Activated gamma-delta T cell treated with Interleukin-2 at 50 U/mL for 16 hours (primary cell): Measurements from ENCODE around the gene VASP.

ENCODE experiments used
- DNase-seq: peaks from one replicate; pipeline ENCODE4 v3.0.0-alpha.2; 2020

VASP gene

DNA sequence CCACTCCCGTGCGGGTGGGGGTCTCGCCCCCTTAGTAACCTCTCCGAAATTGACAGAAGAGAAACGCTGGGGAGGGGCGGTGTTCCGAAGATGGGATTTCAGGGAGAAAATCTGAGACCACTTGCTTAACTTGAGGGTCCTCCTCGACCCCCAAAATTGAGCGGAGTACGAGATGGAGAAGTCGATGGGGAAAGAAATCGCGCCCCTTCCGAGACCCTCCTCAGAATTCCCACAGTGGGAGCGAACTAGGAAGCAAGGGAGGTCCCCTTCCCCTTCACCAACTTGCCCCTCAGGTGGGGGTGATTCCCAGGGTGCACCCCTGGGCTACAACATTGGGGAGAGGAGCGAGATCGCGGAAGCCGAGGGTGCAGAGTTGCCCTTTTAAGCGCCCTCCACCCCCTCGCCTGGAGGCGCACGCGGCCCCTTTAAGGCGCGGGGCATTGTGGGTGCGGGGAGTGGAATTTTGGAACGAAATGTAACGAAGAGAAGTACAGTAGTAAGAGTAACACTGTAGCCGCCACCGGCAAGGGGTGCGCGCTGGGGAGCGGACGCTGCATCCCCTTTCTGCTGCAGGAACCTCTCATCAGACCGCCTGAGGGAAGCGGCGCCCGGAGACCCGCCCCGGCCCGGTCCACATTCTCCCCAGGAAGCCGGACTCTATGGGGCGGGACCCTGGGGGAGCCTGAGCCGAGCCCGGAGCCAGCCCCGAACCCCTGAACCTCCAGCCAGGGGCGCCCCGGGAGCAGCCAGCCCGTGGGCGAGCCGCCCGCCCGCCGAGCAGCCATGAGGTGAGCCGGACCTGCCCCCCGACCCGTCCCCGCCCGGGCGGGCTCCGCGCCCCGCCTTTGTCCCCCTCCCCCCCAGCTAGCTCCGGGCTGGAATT lies at the start of gene VASP:
Gene VASP, plus strand, starts transcription at position 491 of the 883 bp plus-strand sequence. Its CDS starts 293 bp downstream, at position 784.
- DNase-seq: peak; percentile 91

DNA sequence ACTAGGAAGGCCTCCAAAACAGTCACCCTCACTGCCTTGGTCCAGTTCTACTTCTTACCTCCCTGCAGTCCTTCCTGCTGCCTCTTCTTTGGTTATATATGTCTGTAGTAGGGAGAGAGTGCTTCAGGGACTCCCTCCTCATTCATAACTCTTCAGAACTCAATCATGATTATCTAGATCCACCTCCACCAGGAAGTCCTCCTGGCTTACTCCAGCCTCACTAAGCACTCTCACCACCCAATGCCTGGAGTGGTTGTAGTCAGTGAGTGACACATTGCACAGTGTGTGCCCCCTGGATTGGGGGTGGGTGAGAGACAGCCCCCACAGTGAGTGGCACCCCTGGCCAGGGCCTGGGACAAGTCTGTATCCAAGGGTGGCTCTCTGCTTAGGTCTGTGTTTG lies 49.5 kb upstream of the VASP start:
- no peak for DNase-seq

DNA sequence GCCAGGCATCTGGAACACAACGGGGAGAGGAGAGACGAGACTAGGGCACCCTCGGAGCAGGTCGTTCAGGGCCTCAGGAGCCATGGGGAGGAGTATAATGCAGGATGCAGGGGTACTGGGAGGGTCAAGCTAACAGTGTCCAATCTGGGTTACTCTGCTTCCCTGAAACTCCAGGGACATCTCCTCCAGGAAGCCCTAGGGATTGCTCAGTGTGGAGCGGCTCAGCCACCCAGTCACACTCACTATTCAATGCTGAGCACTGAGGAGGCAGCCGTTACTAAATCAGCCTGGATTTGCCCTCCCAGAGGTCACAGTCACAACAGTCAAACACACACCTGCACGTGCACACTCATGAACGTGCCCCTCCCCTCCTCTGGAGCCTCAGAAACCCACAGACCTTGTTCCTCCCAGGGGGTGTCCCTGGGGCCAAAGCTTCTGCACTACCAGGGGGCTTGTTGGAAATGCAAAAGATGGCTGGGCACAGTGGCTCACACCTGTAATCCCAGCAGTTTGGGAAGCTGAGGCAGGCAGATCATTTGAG lies 46.4 kb upstream of the VASP start:
- no peak for DNase-seq

DNA sequence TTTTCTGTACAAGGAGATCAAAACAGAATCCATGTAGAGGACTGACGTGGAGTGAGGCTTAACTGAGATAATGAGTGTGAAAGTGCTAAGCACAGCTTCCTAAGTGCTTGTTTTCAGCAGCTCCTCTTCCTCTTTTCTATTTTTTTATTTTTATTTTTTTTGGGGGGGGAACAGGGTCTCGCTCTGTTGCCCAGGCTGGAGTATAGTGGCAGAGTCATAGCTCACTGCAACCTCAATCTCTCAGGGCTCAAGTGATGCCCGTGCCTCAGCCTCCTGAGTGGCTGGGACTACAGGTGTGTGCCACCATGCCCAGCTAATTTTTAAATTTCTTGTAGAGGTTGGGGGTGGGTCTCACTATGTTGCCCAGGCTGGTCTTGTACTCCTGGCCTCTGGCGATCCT lies 45.1 kb upstream of the VASP start:
- no peak for DNase-seq

DNA sequence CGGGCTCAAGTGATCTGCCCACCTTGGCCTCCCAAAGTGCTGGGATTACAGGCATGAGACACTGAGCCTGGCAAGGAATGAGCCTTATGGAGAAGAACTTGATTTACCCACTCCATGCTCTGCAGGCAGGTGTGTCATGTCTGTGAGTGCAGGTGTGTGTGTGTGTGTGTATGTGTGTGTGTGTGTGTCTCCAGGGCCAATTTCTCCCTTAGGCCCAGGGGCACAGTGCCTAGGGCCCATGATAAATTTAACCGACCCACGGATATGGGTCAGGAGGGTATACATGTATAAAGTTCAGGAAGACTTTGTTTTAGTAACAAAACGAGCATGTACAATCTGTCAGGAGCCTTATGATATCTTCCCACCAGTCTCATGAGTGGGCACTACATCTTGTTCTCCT lies 44.0 kb upstream of the VASP start:
- no peak for DNase-seq

DNA sequence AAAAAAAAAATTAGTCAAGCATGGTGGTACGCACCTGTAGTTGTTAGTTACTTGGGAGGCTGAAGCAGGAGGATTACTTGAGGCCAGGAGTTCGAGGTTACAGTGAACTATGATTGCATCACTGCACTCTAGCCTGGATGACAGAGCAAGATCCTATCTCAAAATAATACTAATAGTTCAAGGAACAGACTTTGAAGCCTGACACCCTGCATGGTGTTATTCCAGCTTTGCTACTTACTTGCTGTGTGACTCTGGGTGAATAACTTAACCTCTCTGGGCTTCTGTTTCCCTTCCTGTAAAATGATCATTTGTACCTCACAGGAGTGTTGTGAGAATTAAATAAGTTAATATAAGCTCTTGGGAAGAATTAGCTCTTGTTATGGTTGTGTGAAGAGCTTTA lies 43.0 kb upstream of the VASP start:
- DNase-seq: no peak

DNA sequence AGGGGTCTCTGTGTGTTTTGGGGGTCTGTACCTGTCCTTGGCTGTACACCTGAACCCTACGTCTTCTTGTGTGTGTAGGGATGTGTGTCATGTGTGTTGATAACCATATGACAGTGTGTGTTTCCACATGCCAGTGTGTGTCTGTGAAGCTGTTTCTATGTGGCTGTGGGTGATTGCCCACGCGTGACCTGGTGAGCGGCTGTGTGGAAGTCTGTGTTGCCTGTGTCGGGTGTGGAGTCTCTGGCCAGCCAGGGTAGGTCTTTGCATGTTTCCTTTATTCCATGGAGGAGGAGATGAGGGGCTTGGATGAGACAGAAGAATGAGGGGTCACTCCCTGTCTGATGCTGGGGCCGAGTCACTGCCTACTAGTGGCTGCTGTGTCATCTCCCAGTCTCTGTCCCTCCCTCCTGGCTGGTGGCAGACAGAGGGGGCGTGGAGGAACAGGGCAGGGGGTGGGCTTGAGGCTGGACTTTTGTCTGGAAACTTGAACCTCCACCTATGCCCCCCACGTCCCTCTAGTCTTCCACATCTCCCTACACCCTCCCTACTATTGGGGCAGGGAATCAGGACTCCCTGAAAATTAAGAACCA lies 42.3 kb upstream of the VASP start:
- DNase-seq: no peak

DNA sequence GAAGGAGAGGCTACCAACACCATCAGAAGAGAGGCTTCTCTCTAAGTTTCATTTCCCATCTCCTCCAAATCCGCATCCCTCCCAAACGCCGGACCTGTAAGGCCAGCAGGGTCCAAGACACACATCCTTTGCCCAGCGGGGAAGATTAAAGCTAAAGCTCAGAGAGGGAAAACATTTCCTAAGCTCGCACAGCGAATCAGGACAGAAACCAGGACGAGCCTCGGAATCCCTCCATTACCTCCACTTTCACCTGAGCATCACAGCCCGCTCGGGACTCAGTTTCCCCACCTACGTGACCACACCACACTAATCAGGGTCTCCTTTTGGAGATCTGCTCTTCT lies 40.2 kb upstream of the VASP start:
- DNase-seq: no peak

DNA sequence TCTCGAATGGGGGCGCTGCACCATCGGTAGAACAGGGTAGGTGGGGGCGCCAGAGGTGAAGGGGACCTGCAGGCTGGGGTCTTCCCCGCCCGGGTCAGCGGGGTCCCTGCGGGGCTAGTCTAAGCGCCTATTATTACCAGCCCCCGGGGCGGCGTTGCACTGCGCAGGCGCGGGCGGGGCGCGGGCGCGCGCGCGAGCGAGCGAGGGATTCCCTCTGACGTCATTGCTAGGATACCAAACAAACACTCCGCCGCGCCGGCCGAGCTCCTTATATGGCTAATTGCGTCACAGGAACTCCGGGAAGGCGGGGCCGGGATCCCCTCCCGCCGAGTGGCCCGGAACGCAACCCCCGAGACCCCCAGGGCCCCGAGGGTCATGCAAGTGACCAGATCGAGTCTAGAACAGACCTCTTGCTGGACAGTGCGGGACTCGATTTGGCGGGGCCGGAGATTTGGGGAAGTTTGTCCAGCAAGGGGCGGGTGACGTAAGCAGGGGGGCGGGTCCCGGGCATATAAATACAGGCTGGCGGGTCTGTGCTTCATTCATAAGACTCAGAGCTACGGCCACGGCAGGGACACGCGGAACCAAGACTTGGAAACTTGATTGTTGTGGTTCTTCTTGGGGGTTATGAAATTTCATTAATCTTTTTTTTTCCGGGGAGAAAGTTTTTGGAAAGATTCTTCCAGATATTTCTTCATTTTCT lies 39.7 kb upstream of the VASP start, which contains the start of gene FOSB:
Gene FOSB, plus strand, starts transcription at position 541 of the 703 bp plus-strand sequence. CDS start 591 bp downstream, outside the sequence.
- peak; percentile 93 for DNase-seq

DNA sequence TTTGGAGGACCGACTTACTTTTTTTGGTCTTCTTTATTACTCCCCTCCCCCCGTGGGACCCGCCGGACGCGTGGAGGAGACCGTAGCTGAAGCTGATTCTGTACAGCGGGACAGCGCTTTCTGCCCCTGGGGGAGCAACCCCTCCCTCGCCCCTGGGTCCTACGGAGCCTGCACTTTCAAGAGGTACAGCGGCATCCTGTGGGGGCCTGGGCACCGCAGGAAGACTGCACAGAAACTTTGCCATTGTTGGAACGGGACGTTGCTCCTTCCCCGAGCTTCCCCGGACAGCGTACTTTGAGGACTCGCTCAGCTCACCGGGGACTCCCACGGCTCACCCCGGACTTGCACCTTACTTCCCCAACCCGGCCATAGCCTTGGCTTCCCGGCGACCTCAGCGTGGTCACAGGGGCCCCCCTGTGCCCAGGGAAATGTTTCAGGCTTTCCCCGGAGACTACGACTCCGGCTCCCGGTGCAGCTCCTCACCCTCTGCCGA lies 39.1 kb upstream of the VASP start:
- DNase-seq: peak; percentile 40

DNA sequence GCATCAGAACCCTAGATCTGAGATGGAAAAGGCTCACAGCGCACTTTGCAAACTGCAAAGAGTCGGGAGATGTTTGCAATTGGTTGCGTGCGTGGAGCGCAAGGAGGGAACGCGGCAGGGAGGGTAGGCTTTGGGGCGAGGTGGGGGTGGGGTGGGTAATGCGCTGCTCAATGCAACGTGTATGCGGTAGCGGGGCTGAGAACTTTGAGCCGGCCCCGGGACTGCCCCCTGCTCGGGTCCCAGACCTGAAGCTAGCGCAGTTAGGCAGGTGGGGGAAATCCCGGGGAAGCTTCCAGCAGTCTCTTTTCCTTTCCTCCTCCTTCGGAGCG lies 38.5 kb upstream of the VASP start:
- DNase-seq: no peak

DNA sequence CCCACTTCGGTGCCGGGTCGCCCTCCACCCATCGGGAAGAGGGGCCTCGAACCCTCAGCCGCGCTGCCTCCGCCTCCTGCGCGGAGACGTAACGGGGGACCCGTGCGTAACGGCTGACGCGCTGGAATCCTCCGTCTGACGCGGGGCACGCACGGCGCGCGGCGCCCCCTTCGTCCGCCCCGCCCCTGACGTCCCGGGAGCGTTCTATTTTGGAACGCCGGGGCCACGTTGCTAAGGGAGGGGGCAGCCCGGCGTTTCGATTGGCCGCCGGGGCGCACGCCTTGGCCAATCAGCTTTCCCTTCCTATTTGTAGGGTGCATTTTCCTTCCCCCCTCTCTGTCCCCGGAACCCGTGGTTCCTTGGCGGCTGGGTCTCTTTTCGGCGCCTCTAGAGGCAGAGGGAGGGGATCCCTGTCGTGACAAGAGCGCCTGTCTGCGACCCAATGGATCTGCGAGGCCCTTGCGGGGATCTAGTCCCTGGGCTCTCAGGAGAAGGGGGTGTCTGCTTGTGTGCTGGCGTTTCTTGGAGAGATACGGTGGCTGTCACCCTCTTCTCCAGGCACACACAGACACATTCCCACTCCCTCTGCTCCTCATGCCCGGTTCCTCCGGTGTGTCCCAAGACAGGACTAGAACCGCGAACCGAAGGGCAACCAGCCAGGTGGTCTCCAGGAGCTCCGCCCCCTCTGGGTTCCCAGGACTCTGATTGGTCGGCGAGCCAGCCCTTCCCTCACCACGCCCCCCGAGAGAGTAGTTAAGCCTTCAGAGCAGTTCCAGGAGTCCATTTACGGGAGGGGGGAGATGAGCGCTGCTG lies 37.9 kb upstream of the VASP start:
- DNase-seq: peak; percentile 90

DNA sequence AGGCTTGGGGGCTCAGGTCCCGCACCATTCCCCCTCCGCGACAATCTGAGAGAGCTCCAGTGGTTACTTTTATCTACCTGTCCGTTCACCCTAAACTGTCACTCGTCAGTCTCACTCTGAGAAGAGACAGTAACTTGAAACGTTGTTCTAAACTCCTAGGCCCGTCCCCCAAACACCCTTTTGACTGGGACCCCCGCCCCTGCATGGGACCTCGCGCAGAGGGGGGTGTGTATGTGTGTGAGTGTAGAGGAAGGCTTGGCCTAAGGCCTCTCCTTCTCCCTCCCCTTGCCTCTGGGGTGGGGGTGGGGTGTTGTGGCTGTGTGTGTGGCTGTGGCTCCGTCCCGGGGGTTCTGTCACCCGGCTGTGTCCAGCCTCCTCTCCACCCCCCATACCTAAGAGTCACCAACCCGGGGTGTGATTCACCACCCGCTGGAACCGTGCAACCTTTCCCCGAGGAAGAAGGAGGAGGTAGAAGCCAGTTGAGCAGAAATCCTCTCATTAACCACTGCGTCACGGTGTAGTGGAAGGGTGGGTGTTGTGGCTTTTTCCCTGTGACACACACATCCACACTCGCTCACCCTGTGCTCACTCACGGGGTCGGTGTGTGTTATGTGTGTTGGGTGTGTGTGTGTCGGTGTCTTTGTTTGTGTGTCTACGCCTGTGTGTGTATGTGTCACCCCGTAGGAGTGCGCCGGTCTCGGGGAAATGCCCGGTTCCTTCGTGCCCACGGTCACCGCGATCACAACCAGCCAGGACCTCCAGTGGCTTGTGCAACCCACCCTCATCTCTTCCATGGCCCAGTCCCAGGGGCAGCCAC lies 37.1 kb upstream of the VASP start:
- peak; percentile 24 for DNase-seq

DNA sequence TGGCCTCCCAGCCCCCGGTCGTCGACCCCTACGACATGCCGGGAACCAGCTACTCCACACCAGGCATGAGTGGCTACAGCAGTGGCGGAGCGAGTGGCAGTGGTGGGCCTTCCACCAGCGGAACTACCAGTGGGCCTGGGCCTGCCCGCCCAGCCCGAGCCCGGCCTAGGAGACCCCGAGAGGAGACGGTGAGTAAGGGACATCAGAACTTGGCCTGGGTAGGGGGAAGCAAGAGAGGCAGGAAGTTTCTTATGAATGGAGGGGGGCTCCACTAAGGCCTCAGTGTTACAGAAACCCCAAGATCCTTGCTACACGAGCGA lies 36.6 kb upstream of the VASP start:
- no peak for DNase-seq

DNA sequence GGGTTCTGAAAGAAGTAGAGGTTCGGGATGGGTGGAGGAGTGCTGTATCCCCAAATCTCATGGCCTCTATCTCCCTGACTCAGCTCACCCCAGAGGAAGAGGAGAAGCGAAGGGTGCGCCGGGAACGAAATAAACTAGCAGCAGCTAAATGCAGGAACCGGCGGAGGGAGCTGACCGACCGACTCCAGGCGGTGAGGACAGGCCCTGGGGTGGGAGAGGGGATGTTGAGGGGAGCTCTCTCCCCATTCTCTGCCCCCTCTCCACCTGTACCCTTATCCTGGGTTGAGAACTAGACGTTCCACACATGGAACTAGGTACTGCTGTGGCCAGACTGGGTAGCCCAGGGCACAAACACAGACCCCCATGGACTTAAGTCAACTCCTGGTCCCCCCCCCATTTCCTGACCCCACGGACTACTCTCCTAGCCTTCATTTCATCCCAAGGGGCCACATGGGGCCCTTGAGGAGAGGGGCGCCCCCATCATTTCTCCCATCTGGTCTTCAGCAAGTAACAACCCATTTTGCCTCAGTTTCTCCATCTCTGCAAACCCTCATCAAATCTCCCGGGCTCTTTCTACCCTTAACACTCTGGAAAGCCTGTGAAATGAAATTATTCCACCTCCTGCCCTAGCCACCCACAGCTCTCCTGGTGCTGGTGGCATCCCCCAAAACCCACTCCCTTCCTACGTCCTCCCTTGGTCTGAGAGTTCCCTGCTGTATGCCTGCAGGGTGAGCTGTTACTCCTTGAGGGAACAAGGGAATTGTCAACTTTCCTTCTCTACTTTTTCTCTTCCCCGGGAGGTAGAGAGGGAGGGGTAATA lies 36.0 kb upstream of the VASP start:
- no peak for DNase-seq

DNA sequence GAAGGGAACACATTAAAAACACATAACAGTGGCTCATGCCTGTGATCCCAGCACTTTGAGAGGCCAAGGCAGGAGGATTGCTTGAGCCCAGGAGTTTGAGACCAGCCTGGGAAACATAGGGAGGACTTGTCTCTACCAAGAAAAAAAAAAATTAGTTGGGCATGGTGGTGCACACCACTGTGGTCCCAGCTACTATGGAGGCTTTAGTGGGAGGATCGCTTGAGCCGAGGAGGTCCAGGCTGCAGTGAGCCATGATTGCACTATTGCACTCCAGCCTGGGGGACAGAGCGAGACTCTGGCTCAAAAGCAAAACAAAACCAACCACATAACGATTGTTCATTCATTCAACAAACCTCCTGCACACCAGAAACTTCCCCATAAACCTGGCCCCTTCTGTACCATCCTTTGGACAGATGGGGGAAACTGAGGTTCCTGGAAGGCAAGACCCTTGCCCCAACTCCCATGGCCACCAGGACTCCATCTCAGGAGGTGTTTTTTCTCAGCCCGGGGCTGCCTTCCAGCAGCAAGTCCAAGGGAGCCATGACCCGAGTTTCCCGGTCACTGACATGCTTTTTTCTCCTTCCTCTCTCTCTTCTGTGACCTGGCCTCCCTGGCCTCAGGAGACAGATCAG lies 35.2 kb upstream of the VASP start:
- no peak for DNase-seq

DNA sequence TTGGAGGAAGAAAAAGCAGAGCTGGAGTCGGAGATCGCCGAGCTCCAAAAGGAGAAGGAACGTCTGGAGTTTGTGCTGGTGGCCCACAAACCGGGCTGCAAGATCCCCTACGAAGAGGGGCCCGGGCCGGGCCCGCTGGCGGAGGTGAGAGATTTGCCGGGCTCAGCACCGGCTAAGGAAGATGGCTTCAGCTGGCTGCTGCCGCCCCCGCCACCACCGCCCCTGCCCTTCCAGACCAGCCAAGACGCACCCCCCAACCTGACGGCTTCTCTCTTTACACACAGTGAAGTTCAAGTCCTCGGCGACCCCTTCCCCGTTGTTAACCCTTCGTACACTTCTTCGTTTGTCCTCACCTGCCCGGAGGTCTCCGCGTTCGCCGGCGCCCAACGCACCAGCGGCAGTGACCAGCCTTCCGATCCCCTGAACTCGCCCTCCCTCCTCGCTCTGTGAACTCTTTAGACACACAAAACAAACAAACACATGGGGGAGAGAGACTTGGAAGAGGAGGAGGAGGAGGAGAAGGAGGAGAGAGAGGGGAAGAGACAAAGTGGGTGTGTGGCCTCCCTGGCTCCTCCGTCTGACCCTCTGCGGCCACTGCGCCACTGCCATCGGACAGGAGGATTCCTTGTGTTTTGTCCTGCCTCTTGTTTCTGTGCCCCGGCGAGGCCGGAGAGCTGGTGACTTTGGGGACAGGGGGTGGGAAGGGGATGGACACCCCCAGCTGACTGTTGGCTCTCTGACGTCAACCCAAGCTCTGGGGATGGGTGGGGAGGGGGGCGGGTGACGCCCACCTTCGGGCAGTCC lies 34.5 kb upstream of the VASP start:
- DNase-seq: peak; percentile 21

DNA sequence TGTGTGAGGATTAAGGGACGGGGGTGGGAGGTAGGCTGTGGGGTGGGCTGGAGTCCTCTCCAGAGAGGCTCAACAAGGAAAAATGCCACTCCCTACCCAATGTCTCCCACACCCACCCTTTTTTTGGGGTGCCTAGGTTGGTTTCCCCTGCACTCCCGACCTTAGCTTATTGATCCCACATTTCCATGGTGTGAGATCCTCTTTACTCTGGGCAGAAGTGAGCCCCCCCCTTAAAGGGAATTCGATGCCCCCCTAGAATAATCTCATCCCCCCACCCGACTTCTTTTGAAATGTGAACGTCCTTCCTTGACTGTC lies 34.0 kb upstream of the VASP start:
- DNase-seq: no peak

DNA sequence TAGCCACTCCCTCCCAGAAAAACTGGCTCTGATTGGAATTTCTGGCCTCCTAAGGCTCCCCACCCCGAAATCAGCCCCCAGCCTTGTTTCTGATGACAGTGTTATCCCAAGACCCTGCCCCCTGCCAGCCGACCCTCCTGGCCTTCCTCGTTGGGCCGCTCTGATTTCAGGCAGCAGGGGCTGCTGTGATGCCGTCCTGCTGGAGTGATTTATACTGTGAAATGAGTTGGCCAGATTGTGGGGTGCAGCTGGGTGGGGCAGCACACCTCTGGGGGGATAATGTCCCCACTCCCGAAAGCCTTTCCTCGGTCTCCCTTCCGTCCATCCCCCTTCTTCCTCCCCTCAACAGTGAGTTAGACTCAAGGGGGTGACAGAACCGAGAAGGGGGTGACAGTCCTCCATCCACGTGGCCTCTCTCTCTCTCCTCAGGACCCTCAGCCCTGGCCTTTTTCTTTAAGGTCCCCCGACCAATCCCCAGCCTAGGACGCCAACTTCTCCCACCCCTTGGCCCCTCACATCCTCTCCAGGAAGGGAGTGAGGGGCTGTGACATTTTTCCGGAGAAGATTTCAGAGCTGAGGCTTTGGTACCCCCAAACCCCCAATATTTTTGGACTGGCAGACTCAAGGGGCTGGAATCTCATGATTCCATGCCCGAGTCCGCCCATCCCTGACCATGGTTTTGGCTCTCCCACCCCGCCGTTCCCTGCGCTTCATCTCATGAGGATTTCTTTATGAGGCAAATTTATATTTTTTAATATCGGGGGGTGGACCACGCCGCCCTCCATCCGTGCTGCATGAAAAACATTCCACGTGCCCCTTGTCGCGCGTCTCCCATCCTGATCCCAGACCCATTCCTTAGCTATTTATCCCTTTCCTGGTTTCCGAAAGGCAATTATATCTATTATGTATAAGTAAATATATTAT lies 33.3 kb upstream of the VASP start:
- peak; percentile 26 for DNase-seq
